Activated CD4-positive, alpha-beta T cell treated with anti-CD3 and anti-CD28 coated beads for 48 hours (primary cell): ENCODE data around the gene SLC2A13.
"Not testable (repeated sequence)": the region's sequence is repeated elsewhere in the genome, so short reads cannot be mapped to it uniquely, and the experiment has no call there.

Source experiments
- DNase-seq: peaks from one replicate; pipeline ENCODE4 v3.0.0-alpha.2; 2020

SLC2A13 gene

DNA sequence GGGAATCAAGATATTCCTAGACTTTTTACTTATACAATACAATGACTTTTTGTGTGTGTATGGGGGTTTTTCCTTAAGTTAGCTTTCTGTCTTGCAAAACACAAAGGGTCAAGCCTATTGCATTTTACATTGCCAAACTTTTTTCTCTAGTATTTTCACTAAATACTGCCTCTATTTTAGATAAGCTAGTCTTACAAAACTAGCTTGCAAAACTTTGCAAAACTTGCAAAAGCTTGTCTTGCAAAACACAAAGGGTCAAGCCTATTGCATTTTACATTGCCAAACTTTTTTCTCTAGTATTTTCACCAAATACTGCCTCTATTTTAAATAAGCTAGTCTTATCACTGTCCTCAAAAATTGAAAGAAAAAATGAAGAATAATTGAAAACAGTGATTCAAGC is 183.3 kb downstream of the SLC2A13 start:
- DNase-seq: not testable (repeated sequence)

- no peak for DNase-seq
Observed at GRCh38 chr12:39920647-39921046, 185.2 kb downstream of the SLC2A13 start.

- no peak for DNase-seq
Observed at GRCh38 chr12:39920222-39920621, 185.7 kb downstream of the SLC2A13 start.

GRCh38 chr12:39919790-39920189 is 186.1 kb downstream of the SLC2A13 start:
- DNase-seq: no peak

- no peak for DNase-seq
Observed at GRCh38 chr12:39915249-39915648, 190.6 kb downstream of the SLC2A13 start.

- DNase-seq: no peak
Observed at GRCh38 chr12:39912211-39912980, 193.5 kb downstream of the SLC2A13 start.

- no peak for DNase-seq
Observed at GRCh38 chr12:39906237-39906636, 199.6 kb downstream of the SLC2A13 start.

DNA sequence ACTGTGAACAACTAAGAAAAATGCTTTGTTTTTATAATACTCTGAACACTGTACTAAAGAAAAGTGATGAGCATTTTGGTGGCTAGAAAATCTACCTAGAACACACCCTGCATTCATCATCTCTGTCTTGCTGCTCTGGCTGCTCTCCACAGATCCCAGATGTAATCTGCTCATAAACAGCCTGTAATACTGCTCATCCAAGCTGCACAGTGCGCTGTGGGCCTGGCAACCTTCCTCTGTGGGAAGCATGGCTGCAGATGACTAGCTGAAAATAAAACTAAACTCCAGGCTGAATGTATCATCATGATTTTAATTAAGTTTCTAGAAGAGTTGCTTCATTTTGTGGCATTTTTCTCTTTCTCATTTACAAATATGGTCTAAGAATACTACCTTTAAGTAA is 200.7 kb downstream of the SLC2A13 start:
- DNase-seq: no peak

DNA sequence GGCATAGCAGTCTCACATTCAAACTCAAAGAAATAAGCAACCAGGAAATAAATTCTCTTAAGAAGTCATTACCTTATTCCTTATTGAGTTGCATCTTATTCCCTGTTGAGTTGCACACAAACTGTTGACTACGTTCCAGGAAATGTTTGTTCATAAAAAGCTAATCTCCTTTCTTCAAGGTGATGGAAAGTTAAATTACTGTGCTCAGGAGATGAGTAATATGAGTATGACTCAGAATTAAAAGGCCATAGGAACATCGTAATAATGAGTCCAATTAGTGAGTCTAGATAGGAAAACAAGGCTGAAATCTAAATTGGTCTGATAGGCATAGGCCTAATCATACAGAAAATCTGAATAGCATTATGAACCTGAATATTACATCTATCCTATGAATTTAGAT is 203.1 kb downstream of the SLC2A13 start:
- no peak for DNase-seq

DNA sequence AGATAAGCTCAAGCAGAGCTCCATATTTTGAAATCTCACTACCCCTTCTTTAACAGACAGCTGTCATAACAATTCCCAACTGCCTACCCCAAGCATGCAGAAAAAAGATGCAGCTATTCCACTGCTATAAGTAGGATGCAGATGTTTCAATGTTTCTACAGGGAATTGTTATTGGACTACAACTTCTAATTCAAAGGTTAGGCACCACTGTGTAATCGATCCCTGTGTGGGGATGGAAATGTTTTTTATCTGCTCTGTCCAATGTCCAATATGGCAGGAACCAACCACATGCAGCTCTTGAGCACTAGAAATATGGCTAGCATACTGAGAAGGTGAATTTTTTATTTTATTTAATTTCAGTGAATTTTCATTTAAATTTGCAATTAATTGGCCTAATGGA is 208.6 kb downstream of the SLC2A13 start:
- no peak for DNase-seq

DNA sequence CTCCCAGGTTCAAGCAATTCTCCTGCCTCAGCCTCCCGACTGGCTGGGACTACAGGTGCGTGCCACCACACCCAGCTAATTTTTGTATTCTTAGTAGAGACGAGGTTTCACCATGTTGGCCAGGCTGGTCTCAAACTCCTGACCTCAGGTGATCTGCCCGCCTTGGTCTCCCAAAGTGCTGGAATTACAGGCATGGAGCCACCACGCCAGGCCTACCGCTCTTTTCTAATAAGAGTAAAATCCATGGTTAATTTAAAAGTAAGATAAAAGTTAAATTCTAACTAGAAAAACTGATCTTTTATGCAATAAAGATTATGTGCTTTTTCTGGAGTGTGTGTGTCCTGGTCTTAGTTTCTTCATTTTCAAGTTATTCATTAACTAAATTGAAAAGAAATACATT is 212.5 kb downstream of the SLC2A13 start:
- not testable (repeated sequence) for DNase-seq

- DNase-seq: no peak
Observed at GRCh38 chr12:39892146-39892545, 213.7 kb downstream of the SLC2A13 start.

GRCh38 chr12:39887856-39888255 is 218.0 kb downstream of the SLC2A13 start:
- DNase-seq: no peak

DNA sequence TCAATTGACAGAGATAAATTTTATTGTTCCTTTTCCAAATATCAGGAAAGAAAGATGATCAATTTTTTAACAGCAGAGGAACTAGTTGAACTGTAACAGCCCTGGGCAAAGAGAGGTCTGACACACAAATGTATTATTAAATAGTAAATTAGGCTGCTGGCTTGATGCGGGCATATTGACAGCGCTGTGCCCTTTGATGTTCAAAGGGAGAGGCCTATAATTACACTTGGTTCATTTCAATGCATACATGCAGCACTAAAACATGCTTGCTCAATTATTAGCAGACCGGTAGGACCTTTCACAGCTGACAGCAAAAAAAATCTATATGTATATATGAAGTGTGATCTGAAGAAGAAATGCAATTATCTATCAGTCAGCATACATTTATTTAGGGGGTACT is 219.8 kb downstream of the SLC2A13 start:
- no peak for DNase-seq

- DNase-seq: no peak
Observed at GRCh38 chr12:39884616-39885125, 221.2 kb downstream of the SLC2A13 start.

DNA sequence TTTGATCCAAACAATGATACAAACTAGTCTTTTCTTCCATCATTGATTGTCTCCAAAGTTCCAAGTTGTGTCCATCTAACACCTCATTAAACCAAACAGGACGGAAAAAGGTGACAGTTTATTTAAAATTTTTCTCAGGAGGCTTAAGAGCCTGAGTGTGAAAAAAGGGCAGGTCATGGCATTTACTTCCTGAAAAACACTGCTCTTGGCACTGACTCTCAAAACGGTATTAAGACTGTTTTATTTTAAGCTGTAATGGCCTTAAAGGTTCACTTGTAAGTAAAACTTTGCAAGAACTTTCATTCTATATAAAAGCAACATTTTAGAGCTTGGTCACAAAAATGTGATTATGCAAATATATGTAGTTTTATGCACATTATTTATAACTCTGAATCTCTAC is 222.5 kb downstream of the SLC2A13 start:
- no peak for DNase-seq

DNA sequence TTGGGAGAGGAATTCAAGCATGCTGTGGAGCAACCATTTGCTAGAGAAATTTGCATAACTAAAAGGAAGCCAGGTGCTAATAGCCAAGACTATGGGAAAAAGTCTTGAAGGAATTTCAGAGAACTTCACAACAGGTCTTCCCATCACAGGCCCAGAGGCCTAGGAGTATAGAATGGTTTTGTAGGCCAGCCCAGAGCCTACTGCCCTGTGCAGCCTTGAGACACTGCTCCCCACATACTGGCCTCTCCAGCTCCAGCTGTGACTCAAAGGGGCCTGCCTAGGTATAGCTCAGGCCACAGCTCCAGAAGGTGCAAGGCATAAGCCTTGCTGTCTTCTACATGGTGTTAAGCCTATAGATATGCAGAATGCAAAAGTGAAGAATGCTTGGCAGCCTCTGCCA is 227.1 kb downstream of the SLC2A13 start:
- DNase-seq: no peak

GRCh38 chr12:39875721-39876120 is 230.2 kb downstream of the SLC2A13 start:
- DNase-seq: no peak

DNA sequence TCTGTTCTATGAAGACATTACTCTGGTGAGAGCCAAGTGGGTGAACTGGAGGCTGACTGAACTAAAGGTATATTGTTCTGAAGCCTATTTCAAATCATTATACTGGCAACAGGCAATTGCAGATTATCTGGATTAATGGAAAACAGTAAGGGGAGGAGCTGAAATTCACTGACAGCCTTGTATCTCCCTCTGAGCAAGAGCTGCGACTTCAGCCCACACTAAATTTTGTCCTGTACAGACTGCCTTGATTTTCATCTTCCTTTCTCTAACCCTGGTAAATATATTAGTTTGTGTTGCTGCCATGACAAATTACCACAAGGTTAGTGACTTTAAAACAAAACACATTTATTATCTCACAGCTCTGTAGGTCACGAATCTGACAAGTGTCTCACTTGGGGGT is 231.1 kb downstream of the SLC2A13 start:
- no peak for DNase-seq

- DNase-seq: no peak
Observed at GRCh38 chr12:39873065-39873464, 232.8 kb downstream of the SLC2A13 start.

GRCh38 chr12:39872425-39872824 is 233.5 kb downstream of the SLC2A13 start:
- no peak for DNase-seq

DNA sequence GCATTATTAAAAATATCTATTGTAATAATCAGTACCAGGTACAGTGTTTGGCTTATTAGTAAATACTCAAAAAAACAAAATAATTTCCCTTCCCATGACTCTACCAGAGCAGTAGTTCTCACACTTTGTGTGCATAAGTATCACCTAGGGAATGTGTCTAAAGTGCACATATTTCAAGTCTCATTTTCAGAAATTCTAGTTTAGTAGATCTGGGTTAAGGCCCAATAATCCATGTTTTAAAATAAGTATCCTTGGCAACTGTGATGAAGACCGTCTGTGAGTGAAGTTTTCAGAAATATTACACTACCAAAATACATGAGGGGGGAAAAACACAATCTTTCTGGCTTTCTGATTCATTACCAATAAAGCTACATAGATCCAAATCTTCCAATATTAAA is 237.6 kb downstream of the SLC2A13 start:
- no peak for DNase-seq

DNA sequence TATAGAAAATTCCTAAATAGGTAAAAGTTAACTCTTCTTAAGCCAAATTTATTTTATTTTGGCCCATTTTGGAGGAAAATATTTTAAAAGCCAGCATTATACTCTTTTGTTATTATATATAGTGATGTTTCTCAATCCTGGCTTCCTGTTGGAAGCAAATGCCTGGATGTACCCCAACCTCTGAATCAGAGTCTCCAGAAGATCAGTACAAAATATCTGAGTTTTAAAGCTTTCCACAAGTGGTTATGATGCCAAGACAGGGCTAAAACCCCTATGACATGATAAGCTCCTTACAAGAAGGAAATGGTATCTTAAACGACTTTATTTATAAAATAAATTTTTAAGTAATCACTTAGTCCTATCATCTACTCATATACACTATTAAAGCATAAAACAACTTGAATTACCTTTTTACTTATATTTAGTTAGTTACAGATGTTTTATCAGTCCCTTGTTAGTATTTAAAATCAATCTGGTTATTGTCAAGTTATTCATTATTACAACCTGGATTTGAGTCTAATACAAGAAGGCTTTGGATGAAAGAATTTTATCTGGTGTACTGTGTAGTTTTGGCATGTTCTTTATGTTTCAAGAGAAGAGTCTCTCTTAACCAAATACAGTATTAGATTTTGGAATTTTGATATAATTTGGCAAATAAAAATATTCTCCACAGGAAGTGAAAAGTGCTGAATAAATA is 238.1 kb downstream of the SLC2A13 start:
- DNase-seq: no peak

GRCh38 chr12:39866135-39866534 is 239.7 kb downstream of the SLC2A13 start:
- DNase-seq: no peak
